HG03378 (cell line): ENCODE results near the gene NAPSA.

Source experiments
- ATAC-seq: cut with Tn5 transposase; IDR thresholded peaks from one replicate; pipeline ENCODE4 v1.9.1; 2021; ENCODE audit warnings: mild to moderate bottlenecking, moderate library complexity; ENCODE audit not compliant: unreplicated experiment

The NAPSA gene

DNA sequence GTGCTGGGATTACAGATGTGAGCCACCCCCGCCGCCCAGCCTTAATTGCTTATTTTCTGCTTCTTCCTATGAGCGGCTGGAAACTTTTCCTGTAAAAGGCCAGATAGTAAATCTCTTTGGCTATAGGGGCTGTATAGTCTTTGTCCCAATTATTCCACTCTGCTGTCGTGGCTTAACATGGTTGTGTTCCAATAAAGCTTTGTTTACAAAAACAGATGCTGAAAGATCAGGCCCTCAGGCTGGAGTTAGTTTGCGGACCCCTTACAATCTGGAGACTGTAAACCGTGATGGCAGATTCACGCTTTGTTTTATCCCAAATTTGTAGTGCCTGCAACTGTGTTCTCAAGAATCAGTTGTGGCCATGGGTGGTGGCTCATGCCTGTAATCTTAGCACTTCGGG is 47.0 kb downstream of the NAPSA start:
- no peak for ATAC-seq

DNA sequence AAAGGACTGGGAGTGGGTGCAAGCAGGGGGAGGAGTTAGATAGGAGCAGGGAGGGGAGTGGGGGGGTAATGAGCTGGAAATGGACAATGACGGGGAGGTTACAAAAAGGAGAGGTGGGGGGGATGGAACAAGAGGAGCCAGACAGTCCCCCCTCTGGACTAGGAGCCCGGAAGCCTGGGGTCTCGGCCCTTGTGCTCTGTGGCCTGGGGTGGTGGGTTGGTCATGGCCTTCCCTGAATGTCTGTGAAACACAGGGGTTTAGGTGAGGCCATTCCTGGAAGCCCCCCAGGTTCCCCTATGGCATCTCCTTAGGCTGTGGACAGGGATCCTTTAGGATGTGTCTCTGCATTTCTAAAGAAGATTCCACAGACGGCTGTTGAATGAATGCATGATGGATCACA is 48.3 kb downstream of the NAPSA start:
- ATAC-seq, result no peak

DNA sequence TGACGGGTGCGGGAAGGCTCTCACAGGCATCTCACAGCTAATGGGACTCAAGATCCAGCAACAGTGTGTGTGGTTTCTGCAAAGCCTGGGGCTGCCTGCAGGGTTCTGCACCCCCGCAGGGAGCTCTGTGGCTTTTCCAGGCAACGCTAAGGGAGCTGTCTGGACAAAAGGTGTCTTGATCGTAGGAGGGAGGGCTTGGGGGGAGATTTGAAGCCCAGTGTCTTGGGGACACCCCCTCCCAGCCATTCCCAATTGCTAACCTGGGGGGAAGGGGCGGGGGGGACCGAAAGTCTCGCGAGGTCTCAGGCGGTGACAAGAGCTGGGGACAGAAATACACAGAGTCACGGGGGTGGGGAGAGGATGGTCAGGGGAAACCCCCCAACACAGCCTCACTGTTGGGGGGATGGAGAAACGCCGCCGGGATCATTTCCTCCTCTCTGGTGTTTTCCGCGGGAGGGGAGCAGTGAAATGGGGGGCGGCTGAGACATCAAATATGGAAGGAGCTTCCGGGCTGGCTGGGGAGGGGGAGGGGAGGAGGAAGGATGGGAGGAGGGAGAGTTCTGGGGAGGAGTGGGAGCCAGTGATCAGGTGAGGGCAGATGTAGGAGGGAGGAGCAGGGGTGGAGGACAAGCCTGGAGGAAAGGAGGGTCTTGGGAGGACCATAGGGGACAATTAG is 49.5 kb downstream of the NAPSA start:
- no peak for ATAC-seq

DNA sequence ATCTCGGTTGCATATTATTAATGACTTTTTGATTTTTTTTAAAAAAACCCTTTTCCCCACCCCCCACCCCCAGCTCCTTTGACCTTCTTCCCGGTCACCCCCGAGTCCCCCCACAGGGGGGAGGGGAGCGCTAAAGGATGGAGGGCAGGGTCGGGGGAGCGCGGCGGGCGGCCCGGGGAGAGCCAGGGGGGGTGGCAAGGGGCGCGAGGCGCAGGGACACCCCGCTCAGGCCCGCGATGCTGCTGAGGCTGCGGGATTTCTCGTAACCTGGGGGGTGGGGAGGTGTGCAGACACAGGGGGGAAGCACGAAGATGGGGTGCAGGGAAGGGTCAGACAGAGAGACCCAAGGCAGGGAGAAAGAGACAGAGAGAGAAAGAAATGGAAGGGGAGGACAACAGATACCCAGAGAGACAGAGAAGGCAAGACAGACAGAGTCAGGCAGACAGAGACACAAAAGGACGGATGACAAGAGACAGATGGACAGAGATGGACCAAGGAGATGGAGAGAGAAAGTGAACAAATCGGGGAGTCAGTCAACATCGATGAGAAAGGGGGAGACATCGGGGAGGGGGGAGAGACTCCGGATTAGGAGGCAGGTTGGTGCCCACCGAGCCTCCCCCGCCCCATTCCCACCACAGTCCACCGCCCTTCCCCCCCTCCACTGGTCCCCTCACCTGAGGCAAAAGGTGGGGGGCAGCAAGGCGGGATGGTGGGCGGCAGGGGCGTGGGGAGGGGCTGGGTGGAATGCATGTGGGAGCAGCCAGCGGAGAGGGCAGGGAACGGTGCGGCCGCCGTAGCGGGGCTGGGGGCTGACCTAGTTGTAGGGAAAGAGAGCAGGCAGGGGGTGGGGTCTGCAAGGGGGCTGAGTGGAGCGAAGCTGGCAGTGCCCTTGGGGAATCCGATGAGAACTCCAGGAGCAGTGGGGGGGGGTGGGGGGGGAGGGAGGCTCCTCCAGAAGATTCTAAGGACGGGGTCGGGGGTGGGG is 50.4 kb downstream of the NAPSA start:
- no peak for ATAC-seq

DNA sequence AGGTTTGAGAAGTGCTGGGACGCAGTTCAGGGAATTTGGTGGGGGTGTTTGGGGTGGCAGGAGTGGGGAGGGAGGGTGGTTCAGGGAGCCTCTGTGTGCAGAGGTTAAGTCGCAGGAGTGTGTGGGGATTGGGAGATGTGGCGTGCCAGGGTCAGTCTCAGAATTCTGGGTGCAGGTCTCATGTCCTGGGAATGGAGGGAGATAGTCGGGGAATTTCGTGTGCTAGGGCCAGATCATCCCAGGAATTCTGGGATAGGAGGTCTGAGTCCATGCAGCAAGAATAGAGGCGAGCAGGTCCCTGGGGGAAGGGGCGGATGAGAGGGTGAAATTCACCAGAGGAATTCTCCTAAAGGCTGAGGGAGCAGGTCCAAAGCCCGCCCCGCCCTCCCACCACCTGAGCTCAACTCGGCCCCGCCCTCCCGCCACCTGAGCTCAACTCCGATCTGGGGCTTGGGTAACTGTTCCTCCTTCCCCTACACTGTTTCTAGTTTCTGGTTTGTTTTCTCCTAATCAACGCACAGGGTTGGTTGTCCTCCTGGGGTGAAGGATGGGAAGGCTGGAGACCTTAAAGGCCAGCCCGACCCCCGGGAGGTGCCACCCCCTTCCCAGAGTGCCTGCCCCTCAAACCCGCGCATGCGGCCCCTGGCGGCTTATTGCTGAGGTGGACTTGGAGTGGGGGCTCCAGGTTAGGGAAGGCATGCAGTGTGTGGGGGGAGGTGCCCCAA is 51.5 kb downstream of the NAPSA start:
- no peak for ATAC-seq

DNA sequence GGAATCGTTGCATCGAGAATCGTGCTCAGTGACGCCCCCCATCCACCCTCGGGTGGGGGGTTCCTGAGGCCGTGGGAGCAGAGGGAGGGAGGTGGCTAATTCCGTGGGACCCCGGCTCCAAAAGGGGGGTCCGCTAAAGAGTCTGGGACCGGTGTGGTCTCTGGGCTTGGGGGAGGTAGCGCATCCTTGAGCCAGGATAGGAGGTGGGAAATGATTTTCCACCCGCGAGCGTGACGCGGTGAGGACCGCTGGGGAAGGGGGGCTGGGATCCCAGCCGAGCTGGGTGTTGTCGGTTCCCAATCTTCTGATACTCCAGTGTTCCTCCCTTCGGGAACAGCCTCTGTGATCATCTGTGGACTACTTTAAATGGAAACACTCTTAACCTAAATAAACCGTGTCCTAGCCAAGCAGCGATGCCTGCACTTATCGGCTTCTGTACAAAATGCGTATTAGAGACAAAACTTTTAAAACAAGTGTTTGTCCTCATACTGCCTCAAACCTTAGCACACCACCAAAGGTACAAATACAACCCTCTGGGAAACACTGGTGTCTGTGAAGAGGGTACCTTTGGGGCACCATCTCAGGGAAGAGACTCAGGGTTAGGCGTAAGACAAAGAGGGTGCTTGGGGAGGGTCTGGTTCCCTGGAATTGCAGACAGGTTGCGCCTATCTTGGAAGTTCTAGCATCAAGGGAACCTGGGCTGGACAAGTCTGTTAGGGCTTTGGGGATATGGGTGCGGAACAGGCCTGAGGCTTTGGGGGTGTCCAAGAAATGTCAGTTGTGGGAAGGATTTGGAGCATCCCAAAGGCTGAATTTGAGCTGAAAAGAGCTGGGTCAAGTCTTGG is 52.2 kb downstream of the NAPSA start:
- no peak for ATAC-seq

DNA sequence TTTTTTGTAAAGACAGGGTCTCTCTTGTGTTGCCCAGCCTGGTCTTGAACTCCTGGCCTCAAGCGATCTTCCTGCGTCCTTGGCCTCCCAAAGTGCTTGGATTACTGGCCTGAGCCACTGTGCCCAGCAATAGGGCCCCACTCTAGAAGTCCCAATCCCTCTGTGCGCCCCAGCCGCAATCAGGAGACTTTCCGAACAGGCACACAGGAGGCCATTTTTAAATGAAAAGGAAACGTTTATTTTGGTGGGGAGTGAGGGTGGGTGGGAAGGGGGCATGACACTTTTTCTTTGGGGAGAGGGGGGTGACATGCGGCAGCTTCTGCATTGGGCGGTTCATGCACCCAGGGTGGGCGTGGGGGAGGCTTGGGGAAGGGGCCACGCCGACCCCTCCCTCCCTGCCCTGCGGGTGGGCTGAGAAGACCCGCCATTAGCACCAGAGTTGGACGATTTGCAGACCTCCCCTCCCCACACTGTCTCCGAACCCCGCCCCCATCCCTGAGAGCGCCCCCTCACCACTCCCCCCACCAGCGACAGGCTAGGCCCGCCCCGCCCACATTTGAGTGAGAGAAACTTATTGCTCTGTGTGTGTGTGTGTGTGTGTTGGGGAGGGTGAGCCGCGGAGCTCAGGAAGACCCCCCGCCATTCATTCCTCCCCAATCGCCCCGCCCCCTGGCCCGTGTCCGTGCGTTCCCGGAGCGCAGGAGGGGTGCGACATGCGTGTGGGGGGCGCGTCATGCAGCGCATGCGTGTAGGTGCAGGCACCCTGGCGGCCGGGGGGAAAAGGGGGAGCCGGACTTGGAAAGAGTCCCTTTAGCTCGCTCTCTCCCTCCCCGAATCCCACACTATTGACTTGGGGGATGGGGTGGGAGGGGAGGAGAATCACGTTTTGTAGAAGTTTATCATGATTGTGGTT is 53.5 kb downstream of the NAPSA start:
- no peak for ATAC-seq

DNA sequence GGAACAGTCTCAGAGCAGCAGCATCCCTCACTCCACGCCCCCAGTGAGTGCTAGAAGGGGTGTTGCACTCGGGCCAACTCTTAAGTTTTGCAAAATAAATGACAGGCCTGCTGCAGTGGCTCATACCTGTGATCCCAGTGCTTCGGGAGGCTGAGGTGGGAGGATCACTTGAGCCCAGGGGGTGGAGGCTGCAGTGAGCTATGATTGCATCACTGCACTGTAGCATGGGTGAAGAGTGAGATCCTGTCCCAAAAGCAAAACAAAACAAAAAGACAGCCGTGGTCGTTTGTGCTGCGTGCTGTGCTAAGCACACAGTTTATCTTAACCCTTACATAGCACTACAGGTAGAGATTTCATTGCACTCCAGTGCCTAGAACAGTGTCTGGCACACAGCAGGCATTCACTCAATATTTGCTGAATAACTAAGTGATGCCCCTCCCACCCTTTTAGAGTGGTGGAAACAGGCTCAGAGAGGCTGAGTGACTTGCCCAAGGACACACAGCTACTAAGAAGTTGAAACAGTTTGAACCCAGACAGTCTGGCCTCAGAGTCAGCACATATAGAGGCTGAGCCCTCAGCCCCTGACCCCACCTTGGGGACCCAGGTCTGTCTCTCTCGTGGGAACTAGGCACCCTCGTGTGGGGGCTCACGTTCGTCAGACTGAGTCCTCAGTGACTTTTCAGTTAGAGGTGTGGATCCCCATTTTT is 54.5 kb downstream of the NAPSA start:
- no peak for ATAC-seq

DNA sequence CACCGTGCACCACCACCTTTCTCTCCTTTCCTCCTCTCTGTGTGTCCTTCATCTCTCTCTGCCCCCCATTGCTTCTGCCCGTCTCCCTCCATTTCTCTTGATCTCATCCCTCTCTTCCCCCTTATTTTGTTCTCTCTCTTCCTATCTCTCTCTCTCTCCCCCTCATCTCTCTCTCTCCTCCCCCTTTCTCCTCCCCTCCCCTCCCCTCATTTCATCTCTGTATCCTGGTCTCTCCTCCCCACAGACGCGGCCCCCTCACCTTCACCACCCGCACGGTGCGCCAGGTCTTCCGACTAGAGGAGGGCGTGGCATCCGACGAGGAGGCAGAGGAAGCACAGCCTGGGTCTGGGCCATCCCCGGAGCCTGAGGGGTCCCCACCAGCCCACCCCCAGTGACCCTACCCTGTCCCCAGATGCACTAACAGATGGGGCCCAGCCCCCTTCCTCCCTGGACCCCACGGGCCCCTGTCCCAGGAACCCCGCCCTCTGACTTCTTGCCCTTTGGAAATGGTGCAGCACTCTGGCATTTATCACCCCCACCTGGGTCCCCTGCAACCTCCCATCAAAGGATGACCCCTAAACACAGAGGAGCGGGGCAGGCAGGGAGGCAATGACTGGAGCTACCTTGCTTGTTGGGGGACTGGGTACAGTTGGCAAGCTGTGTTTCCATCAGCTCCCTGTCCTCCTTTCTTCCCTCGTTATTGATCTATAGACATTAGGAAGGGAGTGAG is 55.9 kb downstream of the NAPSA start:
- no peak for ATAC-seq

DNA sequence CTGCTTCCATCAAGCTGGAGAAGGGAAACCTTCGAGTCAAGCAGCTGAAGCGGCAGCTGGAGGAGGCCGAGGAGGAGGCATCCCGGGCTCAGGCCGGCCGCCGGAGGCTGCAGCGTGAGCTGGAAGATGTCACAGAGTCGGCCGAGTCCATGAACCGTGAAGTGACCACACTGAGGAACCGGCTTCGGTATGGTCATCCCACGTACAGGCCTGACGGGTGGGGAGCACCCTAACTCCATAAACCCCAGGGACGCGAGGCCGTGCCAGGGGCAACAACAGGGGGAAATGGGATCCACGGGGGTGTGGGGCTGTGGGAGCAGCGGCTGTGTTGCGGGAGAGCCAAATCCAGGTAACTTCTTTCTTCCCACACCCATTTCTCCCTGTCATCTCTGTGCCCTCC is 56.4 kb downstream of the NAPSA start:
- no peak for ATAC-seq
